ENCODE data around the gene GAS2.

- TF ChIP-seq, protein P1, sequence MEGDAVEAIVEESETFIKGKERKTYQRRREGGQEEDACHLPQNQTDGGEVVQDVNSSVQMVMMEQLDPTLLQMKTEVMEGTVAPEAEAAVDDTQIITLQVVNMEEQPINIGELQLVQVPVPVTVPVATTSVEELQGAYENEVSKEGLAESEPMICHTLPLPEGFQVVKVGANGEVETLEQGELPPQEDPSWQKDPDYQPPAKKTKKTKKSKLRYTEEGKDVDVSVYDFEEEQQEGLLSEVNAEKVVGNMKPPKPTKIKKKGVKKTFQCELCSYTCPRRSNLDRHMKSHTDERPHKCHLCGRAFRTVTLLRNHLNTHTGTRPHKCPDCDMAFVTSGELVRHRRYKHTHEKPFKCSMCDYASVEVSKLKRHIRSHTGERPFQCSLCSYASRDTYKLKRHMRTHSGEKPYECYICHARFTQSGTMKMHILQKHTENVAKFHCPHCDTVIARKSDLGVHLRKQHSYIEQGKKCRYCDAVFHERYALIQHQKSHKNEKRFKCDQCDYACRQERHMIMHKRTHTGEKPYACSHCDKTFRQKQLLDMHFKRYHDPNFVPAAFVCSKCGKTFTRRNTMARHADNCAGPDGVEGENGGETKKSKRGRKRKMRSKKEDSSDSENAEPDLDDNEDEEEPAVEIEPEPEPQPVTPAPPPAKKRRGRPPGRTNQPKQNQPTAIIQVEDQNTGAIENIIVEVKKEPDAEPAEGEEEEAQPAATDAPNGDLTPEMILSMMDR (IDR thresholded peaks at IDR 0.05) = no peak
- no peak for TF ChIP-seq POLR2A (IDR thresholded peaks at IDR 0.05)
Observed at GRCh38 chr11:22711071-22711770, 44.8 kb downstream of the GAS2 start.

All from body of pancreas (tissue), 4 donors.